Kidney tubule cell (primary cell): ENCODE data around the gene NUP43.
"Not testable (repeated sequence)": the region's sequence is repeated elsewhere in the genome, so short reads cannot be mapped to it uniquely, and the experiment has no call there.

Experiments
- DNase-seq: peaks from one replicate; pipeline ENCODE4 v3.0.0-alpha.2; 2018; ENCODE audit warnings: low spot score

The NUP43 gene

GRCh38 chr6:149746147-149746946, at the start of gene NUP43:
TSS of gene NUP43 (minus strand) at chr6:149746529. CDS start at chr6:149746495, 34 bp downstream.
- DNase-seq = peak; percentile 94

GRCh38 chr6:149783551-149783950, 37.2 kb upstream of the NUP43 start:
- peak; percentile 3 for DNase-seq

GRCh38 chr6:149782337-149782736, 36.0 kb upstream of the NUP43 start:
- DNase-seq = no peak

GRCh38 chr6:149781715-149782114, 35.4 kb upstream of the NUP43 start:
- DNase-seq = no peak

GRCh38 chr6:149779644-149779963, 33.3 kb upstream of the NUP43 start:
- no peak for DNase-seq

- DNase-seq = no peak
Measured at GRCh38 chr6:149777624-149778023, 31.3 kb upstream of the NUP43 start.

- DNase-seq = no peak
Measured at GRCh38 chr6:149771925-149772324, 25.6 kb upstream of the NUP43 start.

- DNase-seq = no peak
Measured at GRCh38 chr6:149771185-149771584, 24.9 kb upstream of the NUP43 start.

GRCh38 chr6:149769676-149770075, 23.3 kb upstream of the NUP43 start:
- DNase-seq = no peak

GRCh38 chr6:149766156-149766769, 19.9 kb upstream of the NUP43 start:
- DNase-seq = no peak

- no peak for DNase-seq
Measured at GRCh38 chr6:149763866-149764265, 17.5 kb upstream of the NUP43 start.

- no peak for DNase-seq
Measured at GRCh38 chr6:149761438-149761837, 15.1 kb upstream of the NUP43 start.

- no peak for DNase-seq
Measured at GRCh38 chr6:149756261-149756636, 9.9 kb upstream of the NUP43 start.

- no peak for DNase-seq
Measured at GRCh38 chr6:149755300-149756260, 9.3 kb upstream of the NUP43 start.

- DNase-seq = no peak
Measured at GRCh38 chr6:149754548-149754947, 8.2 kb upstream of the NUP43 start.

- not testable (repeated sequence) for DNase-seq
Measured at GRCh38 chr6:149753374-149753637, 7.0 kb upstream of the NUP43 start.

- DNase-seq = no peak
Measured at GRCh38 chr6:149752600-149753373, 6.5 kb upstream of the NUP43 start.

- DNase-seq = not testable (repeated sequence)
Measured at GRCh38 chr6:149751920-149752319, 5.6 kb upstream of the NUP43 start.

- DNase-seq = no peak
Measured at GRCh38 chr6:149751239-149751638, 4.9 kb upstream of the NUP43 start.

GRCh38 chr6:149750136-149750609, 3.8 kb upstream of the NUP43 start:
- peak; percentile 76 for DNase-seq

- DNase-seq = peak; percentile 94
Measured at GRCh38 chr6:149749594-149750135, 3.3 kb upstream of the NUP43 start, which contains the start of gene PCMT1. TSS of gene PCMT1 (plus strand) at chr6:149749741. CDS start at chr6:149749902, 161 bp downstream.
